COLO668 (cell line): ENCODE data around the gene BID.

ENCODE experiments used
- DNase-seq: peaks from one replicate; lab custom pipeline; 2025; ENCODE audit not compliant: unreplicated experiment; lab: John Stamatoyannopoulos, UW

Gene BID

GRCh38 chr22:17784776-17785175 lies 10.5 kb upstream of the BID start:
- DNase-seq, result no peak

- no peak for DNase-seq
Observed at GRCh38 chr22:17783773-17784480, 9.7 kb upstream of the BID start.

- DNase-seq, result no peak
Observed at GRCh38 chr22:17783312-17783711, 9.0 kb upstream of the BID start.

- DNase-seq, result no peak
Observed at GRCh38 chr22:17782621-17783020, 8.4 kb upstream of the BID start.

- no peak for DNase-seq
Observed at GRCh38 chr22:17782158-17782557, 7.9 kb upstream of the BID start.

GRCh38 chr22:17781319-17782031 lies 7.2 kb upstream of the BID start:
- DNase-seq, result peak; percentile 71

GRCh38 chr22:17780741-17781318 lies 6.6 kb upstream of the BID start:
- DNase-seq, result no peak

- DNase-seq, result no peak
Observed at GRCh38 chr22:17780116-17780740, 6.0 kb upstream of the BID start.

GRCh38 chr22:17779286-17780115 lies 5.2 kb upstream of the BID start:
- no peak for DNase-seq

- no peak for DNase-seq
Observed at GRCh38 chr22:17778412-17778976, 4.2 kb upstream of the BID start.

GRCh38 chr22:17777717-17778044 lies 3.4 kb upstream of the BID start:
- no peak for DNase-seq

GRCh38 chr22:17777005-17777716 lies 2.9 kb upstream of the BID start:
- DNase-seq, result no peak

- DNase-seq, result no peak
Observed at GRCh38 chr22:17775781-17776465, 1.7 kb upstream of the BID start.

- no peak for DNase-seq
Observed at GRCh38 chr22:17774926-17775685, 837 bp upstream of the BID start.

GRCh38 chr22:17773606-17774205 lies 563 bp downstream of the BID start:
- DNase-seq, result peak; percentile 83

- DNase-seq, result peak; percentile 34
Observed at GRCh38 chr22:17772958-17773605, 1.2 kb downstream of the BID start.

- DNase-seq, result peak; percentile 56
Observed at GRCh38 chr22:17772249-17772957, 1.9 kb downstream of the BID start.
